GM23338 (cell line): ENCODE measurements around the gene PPP2R5C.

ENCODE experiments used
- CTCF ChIP-seq, 2 experiments: fragments of 200-600 bp in 1 of 2; sonication (generic) in 1 of 2; conservative IDR thresholded peaks; 2 replicates each; pipeline versions ENCODE4 v1.5.1 to v1.6.1; 2016 to 2017; ENCODE audit warnings: antibody characterized with exemption in 2 of 2, low read depth in 2 of 2, mild to moderate bottlenecking in 2 of 2, moderate library complexity in 1 of 2
- EZH2 ChIP-seq: fragments of 200-600 bp; sonication (generic); IDR thresholded peaks from one replicate; pipeline ENCODE4 v1.8.0; 2017; ENCODE audit warnings: antibody characterized with exemption, mild to moderate bottlenecking, low read depth; ENCODE audit not compliant: unreplicated experiment
- EZH2phosphoT487 ChIP-seq: fragments of 200-600 bp; sonication (generic); IDR thresholded peaks from one replicate; pipeline ENCODE4 v1.8.1; 2018; ENCODE audit warnings: antibody characterized with exemption; ENCODE audit not compliant: unreplicated experiment
- POLR2AphosphoS5 ChIP-seq: IDR thresholded peaks from 2 replicates; pipeline ENCODE4 v1.6.1; 2016; ENCODE audit warnings: antibody characterized with exemption, low read depth
- REST ChIP-seq: IDR thresholded peaks from one replicate; pipeline ENCODE4 v1.6.1; 2018; ENCODE audit warnings: antibody characterized with exemption; ENCODE audit not compliant: unreplicated experiment
- ZNF331 ChIP-seq: fragments of 250-450 bp; sonication (Bioruptor Pico); IDR thresholded peaks from 2 replicates; pipeline ENCODE4 v1.5.0; 2020; ENCODE audit warnings: low read depth, mild to moderate bottlenecking, moderate library complexity

GRCh38 chr14:101925152-101925551 is 163.6 kb downstream of the PPP2R5C start:
- TF ChIP-seq CTCF (conservative IDR thresholded peaks at IDR 0.05; ENCODE audit: low read depth in 2 of 2) (no peak), EZH2 (no peak), POLR2AphosphoS5 (no peak), REST (no peak), EZH2phosphoT487 (no peak), ZNF331 (no peak)
